GM21447 (cell line): ENCODE results near the gene RWDD4.

Source experiments
- ATAC-seq: cut with Tn5 transposase; IDR thresholded peaks from one replicate; pipeline ENCODE4 v1.9.1; 2021; ENCODE audit not compliant: unreplicated experiment

The RWDD4 gene

DNA sequence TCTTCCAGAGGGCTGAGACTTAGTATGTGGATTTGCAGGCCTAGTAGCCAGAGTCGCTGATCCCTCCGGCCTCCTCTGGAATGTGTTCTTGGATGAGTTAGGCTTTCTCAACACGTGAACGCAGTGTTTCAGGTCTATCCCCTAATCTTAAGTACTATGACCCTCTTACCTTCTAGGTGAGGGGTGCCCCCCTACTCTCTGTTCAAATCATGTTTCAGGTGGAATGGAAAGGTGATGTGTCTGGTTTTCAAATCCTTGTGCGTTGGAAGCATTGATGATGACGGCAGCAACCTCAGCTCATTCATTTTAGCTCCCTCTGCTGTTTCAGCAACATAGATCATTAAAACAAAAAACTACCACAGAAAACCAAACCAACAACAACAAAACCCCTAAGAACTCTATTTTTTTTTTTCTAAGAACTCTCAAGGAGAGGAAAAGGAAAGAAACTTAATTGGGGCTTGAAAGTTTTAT lies 56.4 kb downstream of the RWDD4 start:
- ATAC-seq: no peak

GRCh38 chr4:183601381-183601780 lies 57.6 kb downstream of the RWDD4 start:
- ATAC-seq: no peak

GRCh38 chr4:183600189-183600685 lies 58.7 kb downstream of the RWDD4 start:
- no peak for ATAC-seq

- peak; percentile 82 for ATAC-seq
Measured at GRCh38 chr4:183599690-183600089, 59.3 kb downstream of the RWDD4 start.

DNA sequence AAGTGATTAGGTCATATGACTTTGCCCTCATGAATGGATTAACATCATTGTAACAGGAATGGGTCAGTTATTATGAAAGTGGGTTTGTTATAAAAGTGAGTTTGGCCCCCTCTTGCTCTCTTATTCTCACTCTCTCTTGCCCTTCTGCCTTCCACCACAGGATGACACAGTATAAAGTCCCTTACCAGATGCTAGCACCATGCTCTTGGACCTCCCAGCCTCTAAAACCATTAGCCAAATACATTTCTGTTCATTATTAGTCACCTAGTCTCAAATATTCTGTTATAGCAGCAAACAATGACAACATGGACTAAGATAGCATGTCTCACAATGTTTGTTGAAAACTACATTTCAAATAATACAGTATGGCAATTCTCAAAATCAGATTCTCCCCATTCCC lies 59.7 kb downstream of the RWDD4 start:
- peak; percentile 43 for ATAC-seq

DNA sequence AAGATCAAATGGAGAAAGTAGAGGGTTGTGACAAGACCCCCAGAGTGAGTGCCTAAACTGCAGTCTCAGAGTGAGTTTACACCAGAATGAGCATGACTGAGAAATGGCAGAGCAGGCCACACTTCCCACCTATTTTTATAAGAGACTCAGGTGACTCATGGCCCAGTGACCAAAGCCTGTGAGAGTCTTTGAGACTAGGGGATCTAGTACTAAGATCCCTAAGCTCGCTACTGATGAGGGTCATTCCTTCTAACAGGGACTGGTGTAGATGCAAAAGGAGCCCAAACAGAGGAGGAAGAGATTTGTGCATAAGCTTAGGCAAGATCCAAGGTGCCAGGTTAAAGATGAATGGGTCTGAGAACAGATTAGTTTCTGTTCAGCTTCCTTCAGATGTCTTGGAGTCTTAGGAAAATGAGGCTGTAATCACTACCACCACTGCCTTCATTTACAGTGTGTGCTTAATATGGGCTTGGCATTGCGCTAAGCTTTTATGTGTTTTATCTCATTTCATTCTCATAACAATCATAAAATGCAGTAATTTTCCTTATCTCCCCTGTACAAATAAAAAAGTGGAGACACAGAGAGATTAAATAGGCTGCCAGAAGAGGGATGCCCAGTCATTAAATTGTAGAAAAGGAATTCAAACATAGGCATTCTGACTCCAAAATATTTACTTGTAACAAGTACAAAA lies 62.8 kb downstream of the RWDD4 start:
- ATAC-seq: no peak

DNA sequence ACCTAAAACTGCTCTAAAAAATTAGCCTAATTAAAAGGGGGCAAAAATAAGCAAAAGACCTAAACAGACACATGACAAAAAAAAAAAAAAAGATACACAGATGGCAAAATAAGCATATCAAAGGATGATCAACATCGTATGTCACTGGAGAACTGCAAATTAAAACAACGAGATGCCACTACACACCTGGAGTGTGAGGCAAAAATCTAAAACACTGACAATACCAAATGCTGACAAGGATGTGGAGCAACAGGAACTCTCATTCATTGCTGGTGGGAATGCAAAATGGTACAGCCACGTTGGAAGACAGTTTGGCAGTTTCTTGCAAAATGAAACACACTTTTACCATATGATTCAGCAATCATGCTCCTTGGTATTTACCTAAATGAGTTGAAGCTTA lies 64.2 kb downstream of the RWDD4 start:
- no peak for ATAC-seq

GRCh38 chr4:183591301-183591700 lies 67.7 kb downstream of the RWDD4 start:
- ATAC-seq: no peak
